HepG2 (cell line): Measurements from ENCODE around the gene MALRD1. TPM values are rescaled to one million over a fixed set of nuclear protein-coding genes. Genes with fewer than 3 reads are reported as not detected.

Experiments
- ATAC-seq: fragments of 200-7000 bp; cut with Tn5 transposase; 3 replicates; pipeline ENCODE4 v1.9.1; 2020; ENCODE audit warnings: mild to moderate bottlenecking, moderate library complexity
- BruUV-seq: library from RNA; stranded (reverse); fragments of 400-500 nt; replicated peaks from 2 replicates; lab custom pipeline; 2021; lab: Mats Ljungman, UMichigan
- CTCF ChIA-PET: fragments of 300-600 bp; formaldehyde crosslinking; extraction: SDS; loops from one replicate; lab custom pipeline; 2021; ENCODE audit warnings: low total read pairs, inconsistent platforms, low intra/inter-chr PET ratio; lab: Yijun Ruan, JAX
- POLR2A ChIA-PET: fragments of 350-600 bp; sonication (Branson Sonifier 250); formaldehyde crosslinking; loops from one replicate; lab custom pipeline; 2020; ENCODE audit warnings: antibody characterized with exemption, inconsistent platforms; lab: Yijun Ruan, JAX
- DNase-seq: peaks from one replicate; pipeline ENCODE4 v3.0.0-alpha.2; 2015; ENCODE audit warnings: low spot score
- FAIRE-seq: peaks from 3 replicates; lab custom pipeline; 2011; peaks lifted over from hg19 to GRCh38; lab: Jason Lieb, UNC
- H2AFZ ChIP-seq: one replicate; pipeline ENCODE4 v1.6.1; 2011; ENCODE audit warnings: low read length, inconsistent platforms
- H3K27ac ChIP-seq: fragments of 300-600 bp; 3 replicates; pipeline ENCODE4 v1.8.0; 2011; ENCODE audit warnings: mixed run types, mild to moderate bottlenecking, mixed read lengths, low read length, inconsistent platforms; ENCODE audit not compliant: insufficient read depth; ENCODE audit errors: extremely low read length
- H3K27me3 ChIP-seq, 2 experiments: fragments of 200-600 bp in 1 of 2; 2 replicates in 1 of 2; 3 replicates in 1 of 2; pipeline versions ENCODE4 v1.6.0 to v1.8.0; 2011; ENCODE audit warnings: low read length in 2 of 2, mild to moderate bottlenecking in 2 of 2, moderate library complexity in 2 of 2, inconsistent platforms in 1 of 2; ENCODE audit not compliant: insufficient read depth in 2 of 2, control insufficient read depth in 1 of 2
- H3K36me3 ChIP-seq, 2 experiments: fragments of 200-600 bp in 1 of 2; replicated peaks in 1 of 2; 2 replicates in 1 of 2; 3 replicates in 1 of 2; pipeline versions ENCODE4 v1.5.1 to v1.8.0; 2011; ENCODE audit warnings: low read length in 2 of 2, inconsistent platforms in 1 of 2; ENCODE audit not compliant: insufficient read depth in 2 of 2, control insufficient read depth in 1 of 2
- H3K4me1 ChIP-seq: 2 replicates; pipeline ENCODE4 v1.5.1; 2012; ENCODE audit warnings: low read length, inconsistent platforms; ENCODE audit not compliant: insufficient read depth
- H3K4me2 ChIP-seq: 2 replicates; pipeline ENCODE4 v1.6.0; 2011; ENCODE audit warnings: low read depth, low read length, inconsistent platforms
- H3K4me3 ChIP-seq, 3 experiments: fragments of 200-600 bp in 1 of 3; sonication (generic), shearing (Covaris generic) in 1 of 3; replicated peaks in 1 of 3; 2 replicates each; pipeline ENCODE4 v1.5.1; 2011 to 2016; ENCODE audit warnings: low read length in 3 of 3, inconsistent platforms in 2 of 3, low read depth in 2 of 3, mild to moderate bottlenecking in 2 of 3, control low read depth in 1 of 3, mixed read lengths in 1 of 3; ENCODE audit not compliant: insufficient read depth in 1 of 3
- H3K79me2 ChIP-seq: one replicate; pipeline ENCODE4 v1.6.1; 2011; ENCODE audit warnings: low read length, inconsistent platforms; ENCODE audit not compliant: insufficient read depth
- H3K9ac ChIP-seq: 2 replicates; pipeline ENCODE4 v1.6.0; 2011; ENCODE audit warnings: mild to moderate bottlenecking, low read depth, low read length, inconsistent platforms; ENCODE audit not compliant: insufficient read depth
- H3K9me3 ChIP-seq: 2 replicates; pipeline ENCODE4 v1.5.1; 2012; ENCODE audit warnings: mild to moderate bottlenecking, low read length
- H4K20me1 ChIP-seq: 2 replicates; pipeline ENCODE4 v1.6.0; 2011; ENCODE audit warnings: inconsistent platforms, mild to moderate bottlenecking, low read length, moderate library complexity; ENCODE audit not compliant: insufficient read depth
- CBX2 ChIP-seq, 2 experiments: fragments of 200-600 bp in 1 of 2; sonication (generic); formaldehyde crosslinking in 1 of 2; IDR thresholded peaks; 2 replicates each; pipeline versions ENCODE4 v1.7.0 to v1.8.1; 2018 to 2022; ENCODE audit warnings: low read depth in 2 of 2, low read length in 1 of 2, mild to moderate bottlenecking in 1 of 2, missing genetic modification reagents in 1 of 2
- GABPA ChIP-seq, 2 experiments: IDR thresholded peaks; 2 replicates each; pipeline ENCODE4 v1.6.1; 2011 to 2016; ENCODE audit warnings: low read depth in 2 of 2, low read length in 1 of 2, missing biosample characterization in 1 of 2, missing genetic modification characterization in 1 of 2
- KMT2B ChIP-seq: IDR thresholded peaks from 2 replicates; pipeline ENCODE4 v1.6.1; 2016; ENCODE audit warnings: missing genetic modification reagents, missing compliant biosample characterization
- LRRFIP1 ChIP-seq: sonication (generic); formaldehyde crosslinking; conservative IDR thresholded peaks from 2 replicates; pipeline ENCODE4 v1.4.0; 2020; ENCODE audit warnings: missing genetic modification reagents
- MED1 ChIP-seq: sonication (generic); formaldehyde crosslinking; IDR thresholded peaks from 2 replicates; pipeline ENCODE4 v1.4.0; 2020; ENCODE audit warnings: missing genetic modification reagents
- MIER3 ChIP-seq: IDR thresholded peaks from 2 replicates; pipeline ENCODE4 v1.6.1; 2016; ENCODE audit warnings: missing compliant biosample characterization, borderline replicate concordance
- SIX4 ChIP-seq: sonication (generic); formaldehyde crosslinking; IDR thresholded peaks from 2 replicates; pipeline ENCODE4 v1.4.0; 2020; ENCODE audit warnings: missing genetic modification reagents
- SRSF1 ChIP-seq: fragments of 200-400 bp; formaldehyde crosslinking; optimal IDR thresholded peaks from 2 replicates; pipeline ENCODE3; 2017; ENCODE audit warnings: mild to moderate bottlenecking, low read depth, low read length, moderate library complexity
- TIGD3 ChIP-seq: sonication (generic); formaldehyde crosslinking; IDR thresholded peaks from 2 replicates; pipeline ENCODE4 v1.5.1; 2020; ENCODE audit warnings: mild to moderate bottlenecking, missing genetic modification reagents, borderline replicate concordance
- ZBTB1 ChIP-seq: sonication (generic); formaldehyde crosslinking; IDR thresholded peaks from 2 replicates; pipeline ENCODE4 v1.4.0; 2020; ENCODE audit warnings: missing genetic modification reagents, borderline replicate concordance
- ZFP36L1 ChIP-seq: sonication (generic); formaldehyde crosslinking; IDR thresholded peaks from 2 replicates; pipeline ENCODE4 v1.8.0; 2022; ENCODE audit warnings: mild to moderate bottlenecking, missing genetic modification reagents, moderate library complexity
- ZNF18 ChIP-seq: sonication (generic); formaldehyde crosslinking; IDR thresholded peaks from 2 replicates; pipeline ENCODE4 v1.8.0; 2022; ENCODE audit warnings: mild to moderate bottlenecking, missing genetic modification reagents; ENCODE audit not compliant: insufficient replicate concordance
- ZNF3 ChIP-seq: IDR thresholded peaks from 2 replicates; pipeline ENCODE4 v1.7.0; 2017; ENCODE audit warnings: inconsistent platforms
- ZNF33A ChIP-seq: sonication (generic); formaldehyde crosslinking; IDR thresholded peaks from 2 replicates; pipeline ENCODE4 v1.5.1; 2020; ENCODE audit warnings: missing genetic modification reagents, mild to moderate bottlenecking, moderate library complexity, borderline replicate concordance
- ZNF362 ChIP-seq: sonication (generic); formaldehyde crosslinking; IDR thresholded peaks from 2 replicates; pipeline ENCODE4 v1.4.0; 2020; ENCODE audit warnings: missing genetic modification reagents, mild to moderate bottlenecking, borderline replicate concordance
- ZNF747 ChIP-seq: sonication (generic); formaldehyde crosslinking; IDR thresholded peaks from 2 replicates; pipeline ENCODE4 v1.8.1; 2023; ENCODE audit warnings: missing genetic modification reagents, mild to moderate bottlenecking, borderline replicate concordance
- whole genome bisulfite sequencing: methylation state at CpG from one replicate; pipeline ENCODE4 v1.1.6; 2017; ENCODE audit warnings: low lambda C conversion rate; 5-methylcytosine and 5-hydroxymethylcytosine counted together
- in situ Hi-C: cut with HindIII; loops from 2 replicates; pipeline ENCODE4 v1.10.0; 2017; ENCODE audit warnings: low pct_unique_long_range_greater_than_20kb; ENCODE audit not compliant: extremely low pct_ligation_motif_present
- intact Hi-C: fragments of 100-400 bp; cut with micrococcal nuclease; formaldehyde crosslinking; loops from one replicate; pipeline ENCODE4 v1.10.0; 2022; ENCODE audit not compliant: unreplicated experiment
- polyA plus RNA-seq, 8 experiments: library from polyadenylated mRNA; depleted of rRNA in 3 of 8; stranded (reverse) in 7 of 8; unstranded in 1 of 8; fragments of >200 nt; fragmentation: Illumina TruSeq in 4 of 8; extraction: Trizol in 4 of 8; gene quantifications; 2 replicates each; pipeline versions ENCODE4 v1.2.1 to v1.2.3, GENCODE V29; 2011 to 2016; ENCODE audit warnings: low read depth in 4 of 8, missing spikeins in 1 of 8, mixed read lengths in 1 of 8; ENCODE audit not compliant: insufficient read depth in 1 of 8
- total RNA-seq, 5 experiments: library from RNA; depleted of rRNA; stranded (reverse); fragments of >200 nt; fragmentation: Illumina TruSeq; extraction: Trizol; gene quantifications; 2 replicates each; pipeline ENCODE4 v1.2.3, GENCODE V29; 2016; ENCODE audit warnings: low read depth in 1 of 5

MALRD1 gene
- total and polyA plus RNA-seq, 2 of the 13 experiments (the other 11 are each of a cell fraction or from before 2014, with no cell fraction given), result 5.7 to 15.4 TPM

- no peak for FAIRE-seq
Measured at GRCh38 chr10:19683356-19683755, 634.8 kb downstream of the MALRD1 start.

GRCh38 chr10:19683960-19684359 is 635.4 kb downstream of the MALRD1 start:
- no peaks in the 10 kb centered on the region for H3K36me3 ChIP-seq
- no peaks in the 10 kb centered on the region for H3K4me1 ChIP-seq
- no peak for FAIRE-seq
- H3K27ac ChIP-seq, result no peak overlapping the region
- BruUV-seq, result no TSS peak
- POLR2A ChIA-PET, result no interaction called here
- no peaks in the 10 kb centered on the region for H3K27me3 ChIP-seq
- intact Hi-C loops, result no loop called here
- no peak overlapping the region for H2AFZ ChIP-seq
- 35% methylated on average over 5 of the region's 5 CpGs for WGBS
- DNase-seq, result no peak
- H3K9ac ChIP-seq, result no peak overlapping the region
- in situ Hi-C loops, result no loop called here
- H3K4me2 ChIP-seq, result no peak overlapping the region
- H4K20me1 ChIP-seq, result no peaks in the 10 kb centered on the region
- no peaks in the 10 kb centered on the region for H3K79me2 ChIP-seq
- no peak for ATAC-seq
- H3K9me3 ChIP-seq, result peaks cover 18% of the 10 kb centered on the region; the same call in 1 of the 2 replicates
- H3K4me3 ChIP-seq, result no peak overlapping the region
- CTCF ChIA-PET, result no interaction called here
- TF ChIP-seq KMT2B (CRISPR knock-in tag) (no peak), LRRFIP1 (no peak), ZBTB1 (CRISPR knock-in tag) (no peak), ZNF362 (CRISPR knock-in tag) (no peak), ZNF33A (CRISPR knock-in tag) (no peak), TIGD3 (CRISPR knock-in tag) (no peak), ZNF18 (CRISPR knock-in tag) (no peak)

More at GRCh38 chr10:19683356-19683755, 634.8 kb downstream of the MALRD1 start:
- Histone ChIP-seq H3K4me2 (no peak overlapping the region), H3K9ac (no peak overlapping the region), H3K9me3 (peaks cover 22% of the 10 kb centered on the region; the same call in 1 of the 2 replicates), H2AFZ (no peak overlapping the region), H3K27ac (no peak overlapping the region), H3K27me3 (no peaks in the 10 kb centered on the region), H3K4me3 (no peak overlapping the region), H4K20me1 (no peaks in the 10 kb centered on the region), H3K4me1 (no peaks in the 10 kb centered on the region), H3K79me2 (no peaks in the 10 kb centered on the region)
- CTCF ChIA-PET, result no interaction called here
- ATAC-seq, result no peak
- DNase-seq, result no peak
- intact Hi-C loops, result no loop called here
- in situ Hi-C loops, result no loop called here
- no TSS peak for BruUV-seq
- TF ChIP-seq MIER3 (CRISPR knock-in tag), result no peak
- TF ChIP-seq ZFP36L1 (CRISPR knock-in tag), result no peak
- no peak for TF ChIP-seq ZNF747 (CRISPR knock-in tag)
- no peak for TF ChIP-seq MED1
- no peak for TF ChIP-seq SIX4 (CRISPR knock-in tag)
- TF ChIP-seq CBX2 (IDR thresholded peaks at IDR 0.05; ENCODE audit: low read depth, low read length), result no peak
- no peak for TF ChIP-seq CBX2 (CRISPR knock-in tag; IDR thresholded peaks at IDR 0.05; ENCODE audit: low read depth)
- no peak for TF ChIP-seq ZNF3 (CRISPR knock-in tag)
- TF ChIP-seq SRSF1, result no peak
- no peak for TF ChIP-seq GABPA (IDR thresholded peaks at IDR 0.05; ENCODE audit: low read depth, low read length)
- no peak for TF ChIP-seq GABPA (CRISPR knock-in tag; IDR thresholded peaks at IDR 0.05; ENCODE audit: low read depth)
- TF ChIP-seq, all 625 proteins: peak for 0
- POLR2A ChIA-PET, result no interaction called here
- WGBS, result 57% methylated on average over 3 of the region's 3 CpGs
- no peaks in the 10 kb centered on the region for H3K36me3 ChIP-seq
